Gastroesophageal sphincter (tissue), 4 donors: ENCODE data around the gene ABI3BP. TPM values are rescaled to one million over a fixed set of nuclear protein-coding genes. Genes with fewer than 3 reads are reported as not detected.
"Not testable (repeated sequence)": the region's sequence is repeated elsewhere in the genome, so short reads cannot be mapped to it uniquely, and the experiment has no call there.

ENCODE experiments used
- ATAC-seq: fragments of 150-250 bp; one replicate; pipeline ENCODE4 v1.9.1; 2016; ENCODE audit warnings: mild to moderate bottlenecking, moderate library complexity
- H3K27ac ChIP-seq, 4 donors: fragments of 200-600 bp; sonication (generic) in 3 of 4; 1 replicate in 3 of 4; 2 replicates in 1 of 4; pipeline ENCODE4 v1.5.1; 2016 to 2019
- H3K27me3 ChIP-seq: fragments of 200-600 bp; sonication (generic); one replicate; pipeline ENCODE4 v1.5.1; 2019
- H3K36me3 ChIP-seq, 2 donors: fragments of 200-600 bp; sonication (generic); one replicate each; pipeline ENCODE4 v1.5.1; 2019; ENCODE audit warnings: control low read depth in 1 of 2
- H3K4me1 ChIP-seq, 3 donors: fragments of 200-600 bp; sonication (generic); 1 replicate in 2 of 3; 2 replicates in 1 of 3; pipeline ENCODE4 v1.5.1; 2016 to 2019; ENCODE audit warnings: control low read depth in 2 of 3
- H3K4me3 ChIP-seq, 2 donors: fragments of 200-600 bp; sonication (generic); one replicate each; pipeline ENCODE4 v1.5.1; 2019; ENCODE audit warnings: mild to moderate bottlenecking in 1 of 2, moderate library complexity in 1 of 2
- H3K9me3 ChIP-seq, 3 donors: fragments of 200-600 bp; sonication (generic); one replicate each; pipeline ENCODE4 v1.5.1; 2017 to 2019; ENCODE audit warnings: control low read depth in 2 of 3
- CTCF ChIP-seq, 4 experiments: fragments of 200-600 bp in 2 of 4; fragments of 450-650 bp in 2 of 4; sonication (generic) in 1 of 4; IDR thresholded peaks; one replicate each; pipeline ENCODE4 v1.5.1; 2017 to 2019; ENCODE audit warnings: antibody characterized with exemption in 4 of 4, mild to moderate bottlenecking in 2 of 4, moderate library complexity in 2 of 4
- EP300 ChIP-seq: sonication (generic); formaldehyde crosslinking; IDR thresholded peaks from one replicate; pipeline ENCODE4 v1.6.1; 2017; ENCODE audit warnings: antibody characterized with exemption, mild to moderate bottlenecking
- POLR2A ChIP-seq, 2 donors: fragments of 450-650 bp; IDR thresholded peaks; one replicate each; pipeline ENCODE4 v1.6.1; 2017; ENCODE audit warnings: antibody characterized with exemption in 2 of 2, mild to moderate bottlenecking in 2 of 2, moderate library complexity in 1 of 2
- POLR2AphosphoS5 ChIP-seq: sonication (generic); formaldehyde crosslinking; IDR thresholded peaks from one replicate; pipeline ENCODE4 v1.6.1; 2017; ENCODE audit warnings: antibody characterized with exemption
- WGBS, 2 donors: methylation state at CpG; one replicate each; pipeline ENCODE4 v1.1.5; 2018; ENCODE audit warnings: low coverage in 1 of 2; 5-methylcytosine and 5-hydroxymethylcytosine counted together
- total RNA-seq, 4 donors: library from RNA; depleted of rRNA; stranded (reverse); fragments of >200 nt; gene quantifications; one replicate each; pipeline ENCODE4 v1.1.0, GENCODE V29; 2016

ABI3BP gene
- total RNA-seq, 4 donors from 2014 or later = 59.6 to 158 (median 99.9) TPM

- WGBS, 2 donors = 42 to 50% methylated on average over 3 of the region's 3 CpGs
- Histone ChIP-seq H3K27ac (peak overlapping the region in 2 of 4 donors; percentile 22 to 60), H3K9me3 (no peaks in the 10 kb centered on the region), H3K4me3 (no peak overlapping the region), H3K27me3 (no peaks in the 10 kb centered on the region), H3K4me1 (peaks cover 0 to 19% (median 3%) of the 10 kb centered on the region in 3 donors), H3K36me3 (no peaks in the 10 kb centered on the region)
- TF ChIP-seq POLR2AphosphoS5 = peak; percentile 22
- no peak for TF ChIP-seq POLR2A (IDR thresholded peaks at IDR 0.05)
- peak; percentile 43 for ATAC-seq
Measured at GRCh38 chr3:100947119-100947518, 46.1 kb downstream of the ABI3BP start.

GRCh38 chr3:100946096-100946495 lies 47.1 kb downstream of the ABI3BP start:
- 100% methylated on average over 2 of the region's 2 CpGs; no CpG with 5 or more reads in 1 of the 2 donors for WGBS, 2 donors
- peaks cover 0 to 19% (median 3%) of the 10 kb centered on the region in 3 donors for H3K4me1 ChIP-seq
- not testable (repeated sequence) for ATAC-seq, H3K27me3 ChIP-seq, H3K27ac ChIP-seq, H3K36me3 ChIP-seq, H3K9me3 ChIP-seq, H3K4me3 ChIP-seq

GRCh38 chr3:100941451-100941850 lies 51.8 kb downstream of the ABI3BP start:
- Histone ChIP-seq H3K9me3 (no peaks in the 10 kb centered on the region), H3K27me3 (no peaks in the 10 kb centered on the region), H3K4me1 (no peaks in the 10 kb centered on the region), H3K27ac (no peak overlapping the region), H3K36me3 (no peaks in the 10 kb centered on the region), H3K4me3 (no peak overlapping the region)
- TF ChIP-seq CTCF (IDR thresholded peaks at IDR 0.05) = no peak
- TF ChIP-seq EP300 = no peak
- no peak for TF ChIP-seq POLR2AphosphoS5
- no peak for TF ChIP-seq POLR2A (IDR thresholded peaks at IDR 0.05)
- WGBS, 2 donors = 83 to 88% methylated on average over 2 of the region's 2 CpGs
- no peak for ATAC-seq

- peak; percentile 43 for ATAC-seq
- 53 to 82% methylated on average over 2 of the region's 2 CpGs for WGBS, 2 donors
- no peak overlapping the region for H3K4me3 ChIP-seq
- H3K27ac ChIP-seq = no peak overlapping the region
- H3K36me3 ChIP-seq = no peaks in the 10 kb centered on the region
- H3K4me1 ChIP-seq = no peaks in the 10 kb centered on the region
- no peaks in the 10 kb centered on the region for H3K9me3 ChIP-seq
- H3K27me3 ChIP-seq = no peaks in the 10 kb centered on the region
- no peak for TF ChIP-seq POLR2A (IDR thresholded peaks at IDR 0.05)
- TF ChIP-seq POLR2AphosphoS5 = peak; percentile 17
- no peak for TF ChIP-seq EP300
- no peak for TF ChIP-seq CTCF (IDR thresholded peaks at IDR 0.05)
Measured at GRCh38 chr3:100941041-100941440, 52.2 kb downstream of the ABI3BP start.

- Histone ChIP-seq H3K4me3 (no peak overlapping the region), H3K9me3 (no peaks in the 10 kb centered on the region), H3K36me3 (no peaks in the 10 kb centered on the region), H3K27ac (no peak overlapping the region), H3K27me3 (no peaks in the 10 kb centered on the region), H3K4me1 (no peaks in the 10 kb centered on the region)
- TF ChIP-seq CTCF (IDR thresholded peaks at IDR 0.05) (no peak), EP300 (no peak), POLR2AphosphoS5 (no peak), POLR2A (IDR thresholded peaks at IDR 0.05) (no peak)
- no peak for ATAC-seq
- 57 to 75% methylated on average over 1 of the region's 1 CpG for WGBS, 2 donors
Measured at GRCh38 chr3:100936931-100937330, 56.3 kb downstream of the ABI3BP start.

- no peak for ATAC-seq
- no peak overlapping the region for H3K4me3 ChIP-seq
- no peak for TF ChIP-seq POLR2AphosphoS5
- no peak for TF ChIP-seq POLR2A (IDR thresholded peaks at IDR 0.05)
- TF ChIP-seq EP300 = no peak
- no peak for TF ChIP-seq CTCF (IDR thresholded peaks at IDR 0.05)
- H3K4me1 ChIP-seq = peaks cover 0 to 12% (median 0%) of the 10 kb centered on the region in 3 donors
- H3K36me3 ChIP-seq = no peaks in the 10 kb centered on the region
- WGBS, 2 donors = 62% methylated on average over 4 of the region's 4 CpGs
- H3K27me3 ChIP-seq = no peaks in the 10 kb centered on the region
- no peak overlapping the region for H3K27ac ChIP-seq
- H3K9me3 ChIP-seq = no peaks in the 10 kb centered on the region
Measured at GRCh38 chr3:100932491-100932890, 60.7 kb downstream of the ABI3BP start.
